ENCODE results near the gene MAP2K5.
A peak's percentile ranks its signal among the peaks of the same experiment; 100 is the strongest.

MAP2K5 gene

DNA sequence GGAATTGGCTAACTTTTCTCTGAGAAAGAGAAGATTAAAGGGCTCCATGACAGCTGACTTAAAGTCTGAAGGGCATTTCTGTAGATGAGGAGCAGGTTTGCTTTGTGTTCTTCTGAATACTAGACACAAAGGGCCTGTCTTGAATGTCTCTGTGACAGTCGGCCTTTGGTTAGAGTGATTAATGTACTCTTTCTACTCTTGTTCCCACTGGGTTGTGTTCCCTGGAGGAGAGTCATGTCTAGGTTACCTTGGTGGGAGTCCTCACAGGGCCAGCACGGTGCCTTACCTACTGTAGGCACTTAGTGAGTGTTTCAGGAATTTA, 66.1 kb downstream of the MAP2K5 start:
- Histone ChIP-seq H3K36me3 (ENCODE audit: control insufficient read depth in 2 of 2, insufficient read depth in 1 of 2, low read length in 2 of 2) (no peaks in the 10 kb centered on the region), H3K4me1 (ENCODE audit: control insufficient read depth, insufficient read depth, low read length) (no peaks in the 10 kb centered on the region), H3K27ac (ENCODE audit: extremely low read depth, low read depth, low read length) (no peak overlapping the region), H3K4me3 (ENCODE audit: low read depth, low read length) (no peak overlapping the region), H3K9me3 (ENCODE audit: control insufficient read depth, insufficient read depth, low read depth, low read length) (no peaks in the 10 kb centered on the region)
- POLR2A ChIA-PET = no interaction called here
- TF ChIP-seq, protein P1, sequence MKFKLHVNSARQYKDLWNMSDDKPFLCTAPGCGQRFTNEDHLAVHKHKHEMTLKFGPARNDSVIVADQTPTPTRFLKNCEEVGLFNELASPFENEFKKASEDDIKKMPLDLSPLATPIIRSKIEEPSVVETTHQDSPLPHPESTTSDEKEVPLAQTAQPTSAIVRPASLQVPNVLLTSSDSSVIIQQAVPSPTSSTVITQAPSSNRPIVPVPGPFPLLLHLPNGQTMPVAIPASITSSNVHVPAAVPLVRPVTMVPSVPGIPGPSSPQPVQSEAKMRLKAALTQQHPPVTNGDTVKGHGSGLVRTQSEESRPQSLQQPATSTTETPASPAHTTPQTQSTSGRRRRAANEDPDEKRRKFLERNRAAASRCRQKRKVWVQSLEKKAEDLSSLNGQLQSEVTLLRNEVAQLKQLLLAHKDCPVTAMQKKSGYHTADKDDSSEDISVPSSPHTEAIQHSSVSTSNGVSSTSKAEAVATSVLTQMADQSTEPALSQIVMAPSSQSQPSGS (tag by site-specific recombination; IDR thresholded peaks at IDR 0.05; ENCODE audit: low read depth) = no peak
- TF ChIP-seq ZNF155 (tag by site-specific recombination; IDR thresholded peaks at IDR 0.05) (no peak), ZNF37A (tag by site-specific recombination; IDR thresholded peaks at IDR 0.05) (no peak), ZFP69B (tag by site-specific recombination; IDR thresholded peaks at IDR 0.05) (no peak), MYNN (tag by site-specific recombination; IDR thresholded peaks at IDR 0.05; ENCODE audit: borderline replicate concordance) (no peak), ZNF121 (tag by site-specific recombination; IDR thresholded peaks at IDR 0.05) (no peak), ZNF596 (tag by site-specific recombination; IDR thresholded peaks at IDR 0.05) (no peak), ZNF561 (tag by site-specific recombination; IDR thresholded peaks at IDR 0.05; ENCODE audit: borderline replicate concordance) (no peak), ZNF416 (tag by site-specific recombination; IDR thresholded peaks at IDR 0.05) (no peak)
- TF ChIP-seq, protein P2, sequence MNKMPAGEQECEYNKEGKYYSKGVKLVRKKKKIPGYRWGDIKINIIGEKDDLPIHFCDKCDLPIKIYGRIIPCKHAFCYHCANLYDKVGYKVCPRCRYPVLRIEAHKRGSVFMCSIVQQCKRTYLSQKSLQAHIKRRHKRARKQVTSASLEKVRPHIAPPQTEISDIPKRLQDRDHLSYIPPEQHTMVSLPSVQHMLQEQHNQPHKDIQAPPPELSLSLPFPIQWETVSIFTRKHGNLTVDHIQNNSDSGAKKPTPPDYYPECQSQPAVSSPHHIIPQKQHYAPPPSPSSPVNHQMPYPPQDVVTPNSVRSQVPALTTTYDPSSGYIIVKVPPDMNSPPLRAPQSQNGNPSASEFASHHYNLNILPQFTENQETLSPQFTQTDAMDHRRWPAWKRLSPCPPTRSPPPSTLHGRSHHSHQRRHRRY (tag by site-specific recombination; IDR thresholded peaks at IDR 0.05) = no peak
- TF ChIP-seq, protein P3, sequence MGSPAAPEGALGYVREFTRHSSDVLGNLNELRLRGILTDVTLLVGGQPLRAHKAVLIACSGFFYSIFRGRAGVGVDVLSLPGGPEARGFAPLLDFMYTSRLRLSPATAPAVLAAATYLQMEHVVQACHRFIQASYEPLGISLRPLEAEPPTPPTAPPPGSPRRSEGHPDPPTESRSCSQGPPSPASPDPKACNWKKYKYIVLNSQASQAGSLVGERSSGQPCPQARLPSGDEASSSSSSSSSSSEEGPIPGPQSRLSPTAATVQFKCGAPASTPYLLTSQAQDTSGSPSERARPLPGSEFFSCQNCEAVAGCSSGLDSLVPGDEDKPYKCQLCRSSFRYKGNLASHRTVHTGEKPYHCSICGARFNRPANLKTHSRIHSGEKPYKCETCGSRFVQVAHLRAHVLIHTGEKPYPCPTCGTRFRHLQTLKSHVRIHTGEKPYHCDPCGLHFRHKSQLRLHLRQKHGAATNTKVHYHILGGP (tag by site-specific recombination; IDR thresholded peaks at IDR 0.05) = no peak
- TF ChIP-seq, protein P4, sequence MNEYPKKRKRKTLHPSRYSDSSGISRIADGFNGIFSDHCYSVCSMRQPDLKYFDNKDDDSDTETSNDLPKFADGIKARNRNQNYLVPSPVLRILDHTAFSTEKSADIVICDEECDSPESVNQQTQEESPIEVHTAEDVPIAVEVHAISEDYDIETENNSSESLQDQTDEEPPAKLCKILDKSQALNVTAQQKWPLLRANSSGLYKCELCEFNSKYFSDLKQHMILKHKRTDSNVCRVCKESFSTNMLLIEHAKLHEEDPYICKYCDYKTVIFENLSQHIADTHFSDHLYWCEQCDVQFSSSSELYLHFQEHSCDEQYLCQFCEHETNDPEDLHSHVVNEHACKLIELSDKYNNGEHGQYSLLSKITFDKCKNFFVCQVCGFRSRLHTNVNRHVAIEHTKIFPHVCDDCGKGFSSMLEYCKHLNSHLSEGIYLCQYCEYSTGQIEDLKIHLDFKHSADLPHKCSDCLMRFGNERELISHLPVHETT (tag by site-specific recombination; IDR thresholded peaks at IDR 0.05) = no peak
- CTCF ChIA-PET = no interaction called here

DNA sequence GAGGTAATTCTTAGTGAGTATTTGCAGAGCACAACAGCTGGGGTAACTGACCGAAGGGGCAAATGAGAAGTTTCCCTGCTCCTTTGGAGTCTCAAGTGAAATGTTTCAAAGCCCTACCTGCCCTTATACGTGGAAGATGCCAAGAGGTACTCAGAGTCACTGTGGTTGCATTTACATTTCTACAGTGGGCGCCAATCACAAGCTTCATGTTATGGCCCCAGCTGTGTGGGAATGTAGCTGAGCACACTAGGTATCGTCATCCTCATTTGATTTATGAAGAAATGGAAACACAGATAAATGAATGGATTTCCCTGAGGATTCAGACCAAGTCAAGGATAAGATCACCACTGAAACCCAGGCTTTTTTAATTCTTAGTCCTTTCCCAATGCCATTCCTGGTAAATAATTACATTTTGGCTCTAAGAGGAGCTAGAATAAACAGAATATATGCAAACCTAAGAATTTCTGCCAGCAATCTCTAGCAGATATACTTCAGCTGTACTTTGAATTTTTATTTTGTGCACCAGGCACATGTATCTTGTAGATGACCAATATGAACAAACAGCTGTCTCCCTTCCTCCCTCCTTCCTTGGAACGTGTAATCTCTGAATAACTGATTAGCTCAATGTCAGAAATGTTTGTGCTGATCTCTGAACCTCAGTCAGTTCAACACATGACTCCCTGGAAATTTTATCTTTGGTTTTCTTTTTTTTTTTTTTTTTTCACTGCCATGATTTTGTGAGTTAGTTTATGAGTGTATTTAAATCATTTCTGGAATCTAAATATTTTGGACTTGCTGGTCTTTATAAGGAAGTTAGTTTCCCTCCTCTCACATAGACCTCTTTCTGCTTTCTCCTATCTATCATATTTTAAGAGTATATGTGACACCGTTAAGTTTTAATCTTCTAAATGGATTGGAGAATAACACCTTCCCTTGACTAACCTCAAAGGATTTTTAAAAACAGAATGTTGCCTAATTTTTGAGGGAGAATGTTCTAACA, 69.2 kb downstream of the MAP2K5 start:
- no peaks in the 10 kb centered on the region for H3K36me3 ChIP-seq (ENCODE audit: control insufficient read depth in 2 of 2, insufficient read depth in 1 of 2, low read length in 2 of 2)

More for the DNA sequence above, 69.2 kb downstream of the MAP2K5 start:
- Histone ChIP-seq H3K4me1 (ENCODE audit: control insufficient read depth, insufficient read depth, low read length) (peaks cover 3% of the 10 kb centered on the region; the same call in 1 of the 2 replicates), H3K4me3 (ENCODE audit: low read depth, low read length) (no peak overlapping the region), H3K27ac (ENCODE audit: extremely low read depth, low read depth, low read length) (no peak overlapping the region), H3K9me3 (ENCODE audit: control insufficient read depth, insufficient read depth, low read depth, low read length) (no peaks in the 10 kb centered on the region)
- TF ChIP-seq GLI2 (tag by site-specific recombination; IDR thresholded peaks at IDR 0.05; ENCODE audit: borderline replicate concordance, low read depth) (no peak), ZNF600 (tag by site-specific recombination; IDR thresholded peaks at IDR 0.05) (0 out of 2 replicates have a peak, but pooled peaks have one; percentile 46), ZNF266 (tag by site-specific recombination; IDR thresholded peaks at IDR 0.05; ENCODE audit: low read depth) (no peak), ZFP3 (tag by site-specific recombination; IDR thresholded peaks at IDR 0.05; ENCODE audit: low read depth) (no peak), ZNF146 (tag by site-specific recombination; IDR thresholded peaks at IDR 0.05) (no peak), ZNF132 (tag by site-specific recombination; IDR thresholded peaks at IDR 0.05; ENCODE audit: borderline replicate concordance) (no peak), ZNF777 (tag by site-specific recombination; IDR thresholded peaks at IDR 0.05; ENCODE audit: borderline replicate concordance) (no peak), ZNF561 (tag by site-specific recombination; IDR thresholded peaks at IDR 0.05; ENCODE audit: borderline replicate concordance) (no peak)
- TF ChIP-seq, protein P5, sequence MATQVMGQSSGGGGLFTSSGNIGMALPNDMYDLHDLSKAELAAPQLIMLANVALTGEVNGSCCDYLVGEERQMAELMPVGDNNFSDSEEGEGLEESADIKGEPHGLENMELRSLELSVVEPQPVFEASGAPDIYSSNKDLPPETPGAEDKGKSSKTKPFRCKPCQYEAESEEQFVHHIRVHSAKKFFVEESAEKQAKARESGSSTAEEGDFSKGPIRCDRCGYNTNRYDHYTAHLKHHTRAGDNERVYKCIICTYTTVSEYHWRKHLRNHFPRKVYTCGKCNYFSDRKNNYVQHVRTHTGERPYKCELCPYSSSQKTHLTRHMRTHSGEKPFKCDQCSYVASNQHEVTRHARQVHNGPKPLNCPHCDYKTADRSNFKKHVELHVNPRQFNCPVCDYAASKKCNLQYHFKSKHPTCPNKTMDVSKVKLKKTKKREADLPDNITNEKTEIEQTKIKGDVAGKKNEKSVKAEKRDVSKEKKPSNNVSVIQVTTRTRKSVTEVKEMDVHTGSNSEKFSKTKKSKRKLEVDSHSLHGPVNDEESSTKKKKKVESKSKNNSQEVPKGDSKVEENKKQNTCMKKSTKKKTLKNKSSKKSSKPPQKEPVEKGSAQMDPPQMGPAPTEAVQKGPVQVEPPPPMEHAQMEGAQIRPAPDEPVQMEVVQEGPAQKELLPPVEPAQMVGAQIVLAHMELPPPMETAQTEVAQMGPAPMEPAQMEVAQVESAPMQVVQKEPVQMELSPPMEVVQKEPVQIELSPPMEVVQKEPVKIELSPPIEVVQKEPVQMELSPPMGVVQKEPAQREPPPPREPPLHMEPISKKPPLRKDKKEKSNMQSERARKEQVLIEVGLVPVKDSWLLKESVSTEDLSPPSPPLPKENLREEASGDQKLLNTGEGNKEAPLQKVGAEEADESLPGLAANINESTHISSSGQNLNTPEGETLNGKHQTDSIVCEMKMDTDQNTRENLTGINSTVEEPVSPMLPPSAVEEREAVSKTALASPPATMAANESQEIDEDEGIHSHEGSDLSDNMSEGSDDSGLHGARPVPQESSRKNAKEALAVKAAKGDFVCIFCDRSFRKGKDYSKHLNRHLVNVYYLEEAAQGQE (tag by site-specific recombination; IDR thresholded peaks at IDR 0.05) = no peak
- CTCF ChIA-PET = interaction anchor here (0.6 kb wide), 1 partner anchor 144 kb away, joined by 3 read pairs; no protein-coding TSS in a partner anchor
- POLR2A ChIA-PET = no interaction called here
